Activated T-cell treated with anti-CD3 and anti-CD28 coated beads for 4 hours (primary cell): ENCODE data around the gene SEZ6L.

Experiments used
- DNase-seq: peaks from one replicate; pipeline ENCODE4 v3.0.0-alpha.2; 2020

SEZ6L gene

GRCh38 chr22:26169315-26170111, at the start of gene SEZ6L:
TSS of gene SEZ6L (plus strand) at chr22:26169462. CDS start at chr22:26169670, 208 bp downstream.
- DNase-seq, result no peak

GRCh38 chr22:26122920-26123468, 46.3 kb upstream of the SEZ6L start:
- DNase-seq, result no peak

GRCh38 chr22:26124991-26125725, 44.1 kb upstream of the SEZ6L start:
- no peak for DNase-seq

GRCh38 chr22:26127126-26127525, 42.1 kb upstream of the SEZ6L start:
- no peak for DNase-seq

GRCh38 chr22:26127556-26127955, 41.7 kb upstream of the SEZ6L start:
- no peak for DNase-seq

- no peak for DNase-seq
Measured at GRCh38 chr22:26131589-26132154, 37.6 kb upstream of the SEZ6L start.

GRCh38 chr22:26134654-26135330, 34.5 kb upstream of the SEZ6L start:
- no peak for DNase-seq

GRCh38 chr22:26135806-26136205, 33.5 kb upstream of the SEZ6L start:
- no peak for DNase-seq

- no peak for DNase-seq
Measured at GRCh38 chr22:26139310-26139709, 30.0 kb upstream of the SEZ6L start.

GRCh38 chr22:26141831-26142230, 27.4 kb upstream of the SEZ6L start:
- no peak for DNase-seq

GRCh38 chr22:26143806-26144325, 25.4 kb upstream of the SEZ6L start:
- no peak for DNase-seq

- DNase-seq, result no peak
Measured at GRCh38 chr22:26159886-26160285, 9.4 kb upstream of the SEZ6L start.

GRCh38 chr22:26161746-26162145, 7.5 kb upstream of the SEZ6L start:
- DNase-seq, result no peak

- DNase-seq, result no peak
Measured at GRCh38 chr22:26162926-26163325, 6.3 kb upstream of the SEZ6L start.

- DNase-seq, result no peak
Measured at GRCh38 chr22:26164174-26164573, 5.1 kb upstream of the SEZ6L start.

GRCh38 chr22:26168330-26168851, 871 bp upstream of the SEZ6L start:
- no peak for DNase-seq

- DNase-seq, result no peak
Measured at GRCh38 chr22:26168939-26169314, 335 bp upstream of the SEZ6L start.

GRCh38 chr22:26170112-26170492, 840 bp downstream of the SEZ6L start:
- no peak for DNase-seq

GRCh38 chr22:26170795-26171580, 1.7 kb downstream of the SEZ6L start:
- DNase-seq, result no peak

- DNase-seq, result no peak
Measured at GRCh38 chr22:26172389-26172990, 3.2 kb downstream of the SEZ6L start.

GRCh38 chr22:26174280-26174679, 5.0 kb downstream of the SEZ6L start:
- DNase-seq, result no peak
